Sigmoid colon (tissue), 4 donors: ENCODE results near the gene DHFR.

Experiments used
- CTCF ChIP-seq, 4 experiments: fragments of 450-650 bp in 3 of 4; fragments of 200-600 bp in 1 of 4; IDR thresholded peaks; one replicate each; pipeline ENCODE4 v1.5.1; 2016 to 2019; ENCODE audit warnings: antibody characterized with exemption in 4 of 4, mild to moderate bottlenecking in 3 of 4, moderate library complexity in 2 of 4
- POLR2A ChIP-seq, 2 donors: fragments of 450-650 bp; IDR thresholded peaks; one replicate each; pipeline ENCODE4 v1.6.1; 2016; ENCODE audit warnings: antibody characterized with exemption in 2 of 2, mild to moderate bottlenecking in 2 of 2, moderate library complexity in 2 of 2
- POLR2AphosphoS5 ChIP-seq, 4 donors: sonication (generic); formaldehyde crosslinking; IDR thresholded peaks; one replicate each; pipeline ENCODE4 v1.6.1; 2017; ENCODE audit warnings: antibody characterized with exemption in 4 of 4

DNA sequence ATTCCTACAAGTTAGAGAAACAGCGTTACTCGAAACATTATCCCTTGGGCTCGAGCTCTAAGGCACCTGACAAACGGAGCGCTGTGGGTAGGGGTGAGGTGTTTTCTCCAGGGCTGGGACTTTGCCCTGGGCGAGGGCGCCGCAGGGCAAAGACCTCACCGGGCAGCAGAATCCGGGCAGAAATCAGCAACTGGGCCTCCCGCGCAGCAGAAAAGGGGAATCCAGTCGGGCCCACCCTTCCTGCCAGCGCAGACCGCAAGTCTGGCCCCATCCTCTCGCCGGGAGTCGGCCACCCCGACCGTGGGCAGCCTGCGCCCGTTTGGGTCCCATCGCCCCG lies 761 bp downstream of the DHFR start:
- TF ChIP-seq CTCF (IDR thresholded peaks at IDR 0.05) (no peak), POLR2A (IDR thresholded peaks at IDR 0.05) (no peak), POLR2AphosphoS5 (IDR thresholded peaks at IDR 0.05) (no peak)
